ENCODE data around the gene TEX54. TPM values are rescaled to one million over a fixed set of nuclear protein-coding genes. Genes with fewer than 3 reads are reported as not detected.
"Not testable (repeated sequence)": the region's sequence is repeated elsewhere in the genome, so short reads cannot be mapped to it uniquely, and the experiment has no call there.

The TEX54 gene
- total RNA-seq, 4 donors from 2014 or later = not detected

DNA sequence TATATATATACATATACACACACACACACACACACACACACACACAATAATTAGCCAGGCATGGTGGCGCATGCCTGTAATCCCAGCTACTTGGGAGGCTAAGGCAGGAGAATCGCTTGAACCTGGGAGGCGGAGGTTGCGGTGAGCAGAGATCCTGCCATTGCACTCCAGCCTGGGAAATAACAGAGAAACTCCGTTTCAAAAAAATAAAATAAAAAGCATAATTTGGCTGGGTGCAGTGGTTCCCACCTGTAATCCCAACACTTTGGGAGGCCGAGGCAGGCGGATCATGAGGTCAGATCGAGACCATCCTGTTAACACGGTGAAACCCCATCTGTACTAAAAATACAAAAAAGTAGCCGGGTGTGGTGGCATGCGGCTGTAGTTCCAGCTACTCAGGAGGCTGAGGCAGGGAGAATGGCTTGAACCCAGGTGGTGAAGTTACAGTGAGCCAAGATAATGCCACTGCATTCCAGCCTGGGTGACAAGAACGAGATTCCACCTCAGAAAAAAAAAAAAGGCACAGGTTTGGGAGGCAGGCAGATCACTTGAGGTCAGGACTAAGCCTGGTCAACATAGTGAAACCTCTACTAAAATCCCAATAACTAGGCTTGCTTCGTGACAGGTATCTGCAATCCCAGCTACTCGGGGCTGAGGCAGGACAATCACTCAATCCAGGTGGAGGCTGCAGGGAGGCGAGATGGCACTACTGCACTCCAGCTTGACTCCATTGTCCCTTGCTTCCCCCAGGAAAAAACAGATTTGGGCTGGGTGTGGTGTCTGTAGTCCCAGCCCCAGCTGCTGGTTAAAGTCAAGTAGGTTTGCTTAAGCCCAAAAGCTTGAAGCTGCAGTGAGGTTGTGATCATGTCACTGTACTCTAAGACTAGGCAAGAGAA, 18.5 kb upstream of the TEX54 start:
- 57 to 63% methylated on average over 14 to 15 of the region's 15 CpGs for WGBS, 2 donors
- H3K9me3 ChIP-seq = no peaks in the 10 kb centered on the region
- no peaks in the 10 kb centered on the region for H3K27me3 ChIP-seq
- H3K27ac ChIP-seq = no peak overlapping the region
- no peak overlapping the region for H3K4me3 ChIP-seq
- H3K4me1 ChIP-seq = peaks cover 3 to 27% (median 18%) of the 10 kb centered on the region in 4 donors
- H3K36me3 ChIP-seq = peaks cover 0 to 33% (median 4%) of the 10 kb centered on the region in 3 donors
- DNase-seq (ENCODE audit: low spot score in 2 of 2) = no peak
- TF ChIP-seq POLR2A (IDR thresholded peaks at IDR 0.05) = no peak
- no peak for TF ChIP-seq CTCF (IDR thresholded peaks at IDR 0.05)
- TF ChIP-seq EP300 (IDR thresholded peaks at IDR 0.05) = no peak

GRCh38 chr11:62847767-62848314, 15.2 kb upstream of the TEX54 start:
- H3K9me3 ChIP-seq = no peaks in the 10 kb centered on the region
- H3K27me3 ChIP-seq = no peaks in the 10 kb centered on the region
- peaks cover 0 to 20% (median 0%) of the 10 kb centered on the region in 3 donors for H3K36me3 ChIP-seq
- no peak overlapping the region for H3K27ac ChIP-seq
- no peak for TF ChIP-seq CTCF (IDR thresholded peaks at IDR 0.05)
- H3K4me3 ChIP-seq = no peak overlapping the region
- WGBS, 2 donors = 89 to 93% methylated on average over 1 of the region's 1 CpG
- peaks cover 0 to 4% (median 0%) of the 10 kb centered on the region in 4 donors for H3K4me1 ChIP-seq
- DNase-seq (ENCODE audit: low spot score in 2 of 2) = no peak

DNA sequence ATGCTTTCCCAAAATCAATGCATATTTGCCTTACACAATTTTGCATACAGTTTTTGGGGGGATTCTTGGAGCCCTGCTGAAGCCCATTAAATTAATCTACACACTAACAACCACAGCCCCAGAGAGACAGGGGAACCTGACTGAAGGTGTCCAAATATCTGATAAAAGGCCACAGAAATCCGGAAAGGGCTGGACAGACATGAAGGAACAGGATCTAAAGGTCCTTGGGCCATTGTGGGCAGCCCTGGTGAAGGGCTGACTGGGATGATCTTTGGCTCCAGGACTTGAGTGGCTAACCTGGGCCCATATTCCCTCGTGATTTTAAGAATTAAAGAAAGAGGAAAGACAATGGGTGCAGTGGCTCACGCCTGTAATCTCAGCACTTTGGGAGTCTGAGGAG, 13.5 kb upstream of the TEX54 start:
- Histone ChIP-seq H3K27ac (no peak overlapping the region), H3K36me3 (peaks cover 0 to 3% (median 0%) of the 10 kb centered on the region in 3 donors), H3K4me3 (no peak overlapping the region), H3K9me3 (no peaks in the 10 kb centered on the region), H3K4me1 (peaks cover 0 to 11% (median 6%) of the 10 kb centered on the region in 4 donors), H3K27me3 (no peaks in the 10 kb centered on the region)
- 89 to 91% methylated on average over 3 of the region's 3 CpGs for WGBS, 2 donors
- DNase-seq (ENCODE audit: low spot score in 2 of 2) = no peak
- TF ChIP-seq CTCF (IDR thresholded peaks at IDR 0.05) (no peak), EP300 (IDR thresholded peaks at IDR 0.05) (no peak), POLR2A (IDR thresholded peaks at IDR 0.05) (no peak)

- Histone ChIP-seq H3K36me3 (no peaks in the 10 kb centered on the region), H3K27me3 (no peaks in the 10 kb centered on the region), H3K4me1 (peaks cover 0 to 12% (median 6%) of the 10 kb centered on the region in 4 donors), H3K9me3 (no peaks in the 10 kb centered on the region), H3K4me3 (no peak overlapping the region), H3K27ac (no peak overlapping the region)
- DNase-seq (ENCODE audit: low spot score in 2 of 2) = no peak
- 95 to 96% methylated on average over 3 of the region's 3 CpGs for WGBS, 2 donors
- no peak for TF ChIP-seq POLR2A (IDR thresholded peaks at IDR 0.05)
- TF ChIP-seq CTCF (IDR thresholded peaks at IDR 0.05) = no peak
- no peak for TF ChIP-seq EP300 (IDR thresholded peaks at IDR 0.05)
Observed at GRCh38 chr11:62844154-62844553, 11.5 kb upstream of the TEX54 start.

DNA sequence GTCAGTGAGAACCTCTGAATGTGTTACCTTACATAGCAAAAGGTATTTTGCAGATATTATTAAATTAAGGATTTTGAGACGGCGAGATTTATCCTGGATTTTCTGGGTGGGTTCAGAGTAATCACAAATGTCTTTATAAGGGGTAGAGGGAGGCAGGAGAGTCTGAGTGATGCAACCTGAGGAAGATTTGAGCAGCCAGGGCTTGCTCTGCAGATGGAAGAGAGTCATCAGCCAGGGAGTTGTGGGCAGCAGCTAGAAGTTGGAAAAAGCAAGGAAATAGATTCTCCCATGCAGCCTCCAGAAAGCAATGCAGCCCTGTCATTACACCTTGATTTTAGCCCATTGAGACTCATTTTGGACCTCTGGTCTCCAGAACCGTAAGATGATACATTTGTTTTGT, 10.8 kb upstream of the TEX54 start:
- no peaks in the 10 kb centered on the region for H3K36me3 ChIP-seq
- no peak overlapping the region for H3K4me3 ChIP-seq
- 93 to 94% methylated on average over 3 of the region's 3 CpGs for WGBS, 2 donors
- peak overlapping the region in 1 of 4 donors; percentile 99 for H3K27ac ChIP-seq
- peaks cover 0 to 18% (median 7%) of the 10 kb centered on the region in 4 donors for H3K4me1 ChIP-seq
- no peak for DNase-seq (ENCODE audit: low spot score in 2 of 2)
- H3K9me3 ChIP-seq = no peaks in the 10 kb centered on the region
- no peaks in the 10 kb centered on the region for H3K27me3 ChIP-seq
- TF ChIP-seq CTCF (IDR thresholded peaks at IDR 0.05) = no peak
- no peak for TF ChIP-seq POLR2A (IDR thresholded peaks at IDR 0.05)
- TF ChIP-seq EP300 (IDR thresholded peaks at IDR 0.05) = no peak

DNA sequence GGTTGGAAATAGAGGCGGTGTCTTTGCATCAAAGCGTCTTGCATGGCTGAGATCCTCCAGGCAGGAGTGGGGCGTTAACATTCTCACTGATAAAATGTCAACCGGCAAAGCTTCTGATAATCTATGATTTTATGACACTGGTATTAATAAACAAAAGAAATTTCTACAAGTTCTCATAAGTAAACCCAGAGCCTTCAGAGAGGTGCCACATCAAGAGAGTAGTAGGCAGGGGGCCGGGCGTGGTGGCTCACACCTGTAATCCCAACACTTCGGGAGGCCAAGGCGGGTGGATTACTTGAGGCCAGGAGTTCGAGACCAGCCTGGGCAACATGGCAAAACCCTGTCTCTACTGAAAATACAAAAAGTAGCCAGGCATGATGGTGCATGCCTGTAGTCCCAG, 10.2 kb upstream of the TEX54 start:
- not testable (repeated sequence) for DNase-seq (ENCODE audit: low spot score in 2 of 2); H3K27me3 ChIP-seq; H3K36me3 ChIP-seq; H3K9me3 ChIP-seq
- Histone ChIP-seq H3K4me1 (peaks cover 0 to 24% (median 7%) of the 10 kb centered on the region in 4 donors), H3K27ac (peak overlapping the region; percentile 98 to 100 (median 99)), H3K4me3 (peak overlapping the region in 2 of 4 donors; percentile 69 to 77)
- 79 to 82% methylated on average over 9 of the region's 9 CpGs for WGBS, 2 donors
